Caco-2 (cell line): ENCODE data around the gene LCNL1. TPM values are rescaled to one million over a fixed set of nuclear protein-coding genes. Genes with fewer than 3 reads are reported as not detected.

ENCODE experiments used
- BruUV-seq: library from RNA; stranded (reverse); fragments of 400-500 nt; replicated peaks from 2 replicates; lab custom pipeline; 2021; lab: Mats Ljungman, UMichigan
- CTCF ChIA-PET: fragments of 300-600 bp; sonication (Branson Sonifier 250); formaldehyde crosslinking; loops from one replicate; lab custom pipeline; 2022; ENCODE audit warnings: antibody characterized with exemption; lab: Charles Lee
- POLR2A ChIA-PET: fragments of 300-600 bp; sonication (Branson Sonifier 250); formaldehyde crosslinking; loops from one replicate; lab custom pipeline; 2022; ENCODE audit warnings: antibody characterized with exemption; lab: Charles Lee
- DNase-seq, 2 experiments: peaks; one replicate each; pipeline versions ENCODE4 v3.0.0 to v3.0.0-alpha.2; 2020 to 2022
- H3K27me3 ChIP-seq: replicated peaks from 2 replicates; pipeline ENCODE4 v1.6.0; 2011; ENCODE audit warnings: low read length; ENCODE audit not compliant: control insufficient read depth, insufficient read depth
- H3K36me3 ChIP-seq: 2 replicates; pipeline ENCODE4 v1.5.1; 2011; ENCODE audit warnings: low read length; ENCODE audit not compliant: control insufficient read depth, insufficient read depth
- H3K4me1 ChIP-seq: fragments of 250-450 bp; sonication (Bioruptor Pico); 2 replicates; pipeline ENCODE4 v1.5.1; 2020; ENCODE audit warnings: mild to moderate bottlenecking
- H3K4me3 ChIP-seq: 2 replicates; pipeline ENCODE4 v1.5.1; 2011; ENCODE audit warnings: low read depth, mild to moderate bottlenecking, control low read depth, low read length
- H3K9me3 ChIP-seq: fragments of 250-450 bp; sonication (Bioruptor Pico); 2 replicates; pipeline ENCODE4 v1.5.1; 2020; ENCODE audit warnings: mild to moderate bottlenecking, moderate library complexity
- H3K27ac Mint-ChIP-seq: one replicate; pipeline ENCODE4 v1.8.0; 2022; ENCODE audit warnings: mixed read lengths; ENCODE audit not compliant: unreplicated experiment
- H3K27me3 Mint-ChIP-seq: one replicate; pipeline ENCODE4 v1.8.0; 2022; ENCODE audit warnings: mixed read lengths; ENCODE audit not compliant: insufficient read depth, unreplicated experiment
- H3K36me3 Mint-ChIP-seq: one replicate; pipeline ENCODE4 v1.8.0; 2022; ENCODE audit warnings: mild to moderate bottlenecking, mixed read lengths; ENCODE audit not compliant: insufficient read depth, unreplicated experiment
- H3K4me1 Mint-ChIP-seq: one replicate; pipeline ENCODE4 v1.8.0; 2022; ENCODE audit warnings: low read depth, mixed read lengths; ENCODE audit not compliant: unreplicated experiment
- H3K4me3 Mint-ChIP-seq: one replicate; pipeline ENCODE4 v1.8.0; 2022; ENCODE audit warnings: mild to moderate bottlenecking, moderate library complexity, mixed read lengths; ENCODE audit not compliant: unreplicated experiment
- H3K9me3 Mint-ChIP-seq: one replicate; pipeline ENCODE4 v1.8.0; 2022; ENCODE audit warnings: mixed read lengths; ENCODE audit not compliant: unreplicated experiment
- CTCF ChIP-seq, 2 experiments: fragments of 200-600 bp in 1 of 2; IDR thresholded peaks; 1 replicate in 1 of 2; 2 replicates in 1 of 2; pipeline versions ENCODE4 v1.5.1 to v1.8.0; 2011 to 2022; ENCODE audit warnings: antibody characterized with exemption in 1 of 2, control low read depth in 1 of 2, inconsistent platforms in 1 of 2, low read depth in 1 of 2, low read length in 1 of 2, mild to moderate bottlenecking in 1 of 2, moderate library complexity in 1 of 2; ENCODE audit not compliant: insufficient read depth in 1 of 2, severe bottlenecking in 1 of 2, unreplicated experiment in 1 of 2
- intact Hi-C: fragments of 100-400 bp; cut with micrococcal nuclease; formaldehyde crosslinking; loops from one replicate; pipeline ENCODE4 v1.10.0; 2022; ENCODE audit not compliant: unreplicated experiment
- total RNA-seq: library from RNA; stranded (reverse); gene quantifications from 2 replicates; pipeline ENCODE4 v1.2.3, GENCODE V29; 2022

The LCNL1 gene
- total RNA-seq, 1 experiment from 2014 or later, result not detected

DNA sequence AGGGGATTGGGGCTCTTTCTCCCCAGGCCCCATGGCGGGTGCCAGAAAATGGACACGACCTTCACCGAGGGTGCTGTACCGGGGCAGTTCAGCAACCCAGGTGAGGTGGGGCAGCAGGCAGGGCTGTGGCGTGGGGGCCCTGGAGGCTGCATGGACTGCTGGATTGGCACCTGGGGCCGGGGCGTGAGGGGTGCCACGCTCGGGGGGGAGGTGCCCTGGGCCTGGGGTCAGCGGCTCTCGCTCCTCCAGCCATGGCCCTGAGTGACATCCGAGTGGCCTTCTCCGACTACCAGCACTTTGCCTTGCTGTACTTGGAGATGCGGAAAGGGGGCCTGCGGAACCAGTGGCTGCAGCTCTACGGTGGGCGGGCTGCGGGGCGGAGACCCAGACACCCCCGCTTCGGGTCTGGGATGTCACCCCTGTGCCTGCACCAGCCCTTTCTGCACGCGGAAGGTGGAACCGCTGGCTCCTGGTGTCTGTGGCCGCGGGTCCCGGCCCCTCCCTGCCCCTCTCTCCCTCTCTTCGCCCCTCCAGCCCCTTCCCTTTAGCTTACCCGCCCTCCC, 1.8 kb downstream of the LCNL1 start:
- Mint-ChIP-seq H3K9me3 (no peaks in the 10 kb centered on the region), H3K4me3 (no peak overlapping the region), H3K27ac (no peak overlapping the region), H3K27me3 (no peaks in the 10 kb centered on the region), H3K4me1 (peaks cover 18% of the 10 kb centered on the region), H3K36me3 (peaks cover 6% of the 10 kb centered on the region)
- ChIA-PET POLR2A (no interaction called here), CTCF (no interaction called here)
- BruUV-seq, result no TSS peak
- H3K36me3 ChIP-seq, result no peaks in the 10 kb centered on the region
- H3K4me1 ChIP-seq, result peaks cover 14% of the 10 kb centered on the region
- no peak for TF ChIP-seq CTCF (IDR thresholded peaks at IDR 0.05; ENCODE audit: insufficient read depth in 1 of 2, low read depth in 1 of 2, low read length in 1 of 2, severe bottlenecking in 1 of 2, unreplicated experiment in 1 of 2)
- intact Hi-C loops, result no loop called here
- no peaks in the 10 kb centered on the region for H3K9me3 ChIP-seq
- H3K4me3 ChIP-seq, result no peak overlapping the region
- no peaks in the 10 kb centered on the region for H3K27me3 ChIP-seq
- no peak for DNase-seq

GRCh38 chr9:136985027-136985602, 2.3 kb downstream of the LCNL1 start:
- H3K27me3 ChIP-seq, result no peaks in the 10 kb centered on the region
- H3K4me3 ChIP-seq, result no peak overlapping the region
- Mint-ChIP-seq H3K36me3 (peaks cover 6% of the 10 kb centered on the region), H3K27ac (no peak overlapping the region), H3K27me3 (no peaks in the 10 kb centered on the region), H3K9me3 (no peaks in the 10 kb centered on the region), H3K4me3 (no peak overlapping the region), H3K4me1 (peaks cover 23% of the 10 kb centered on the region)
- TF ChIP-seq CTCF (IDR thresholded peaks at IDR 0.05; ENCODE audit: insufficient read depth in 1 of 2, low read depth in 1 of 2, low read length in 1 of 2, severe bottlenecking in 1 of 2, unreplicated experiment in 1 of 2), result no peak
- CTCF ChIA-PET, result interaction anchor here (0.6 kb wide), 1 partner anchor 91 kb away, joined by 8 read pairs; no protein-coding TSS in a partner anchor
- H3K9me3 ChIP-seq, result no peaks in the 10 kb centered on the region
- POLR2A ChIA-PET, result no interaction called here
- H3K36me3 ChIP-seq, result no peaks in the 10 kb centered on the region
- intact Hi-C loops, result no loop called here
- no TSS peak for BruUV-seq
- H3K4me1 ChIP-seq, result peaks cover 19% of the 10 kb centered on the region
- no peak for DNase-seq

- ChIA-PET CTCF (interaction anchor here (1.0 kb wide), 1 partner anchor 43 kb away, joined by 3 read pairs; no protein-coding TSS in a partner anchor), POLR2A (no interaction called here)
- Histone ChIP-seq H3K27me3 (no peaks in the 10 kb centered on the region), H3K4me1 (peaks cover 27% of the 10 kb centered on the region), H3K36me3 (no peaks in the 10 kb centered on the region), H3K4me3 (no peak overlapping the region), H3K9me3 (no peaks in the 10 kb centered on the region)
- Mint-ChIP-seq H3K27me3 (no peaks in the 10 kb centered on the region), H3K9me3 (no peaks in the 10 kb centered on the region), H3K36me3 (peaks cover 11% of the 10 kb centered on the region), H3K4me3 (no peak overlapping the region), H3K4me1 (peaks cover 30% of the 10 kb centered on the region), H3K27ac (no peak overlapping the region)
- intact Hi-C loops, result no loop called here
- no peak for DNase-seq
- TF ChIP-seq CTCF (IDR thresholded peaks at IDR 0.05; ENCODE audit: insufficient read depth in 1 of 2, low read depth in 1 of 2, low read length in 1 of 2, severe bottlenecking in 1 of 2, unreplicated experiment in 1 of 2), result no peak
- BruUV-seq, result no TSS peak
Measured at GRCh38 chr9:136985853-136986252, 3.1 kb downstream of the LCNL1 start.
